Retina (tissue), 1 donor: ENCODE results near the gene ECE1.

ENCODE experiments used
- DNase-seq: peaks from one replicate; pipeline ENCODE4 v3.0.0-alpha.2; 2016

ECE1 gene

GRCh38 chr1:21289700-21290545 lies at the start of gene ECE1:
ECE1 (minus strand) TSS chr1:21290463; CDS start chr1:21290414, 49 bp downstream.
- DNase-seq = peak; percentile 58

GRCh38 chr1:21339356-21340229 lies 49.3 kb upstream of the ECE1 start:
- no peak for DNase-seq

- no peak for DNase-seq
Measured at GRCh38 chr1:21338573-21339355, 48.5 kb upstream of the ECE1 start.

- no peak for DNase-seq
Measured at GRCh38 chr1:21337928-21338572, 47.8 kb upstream of the ECE1 start.

GRCh38 chr1:21337454-21337927 lies 47.2 kb upstream of the ECE1 start:
- no peak for DNase-seq

- DNase-seq = no peak
Measured at GRCh38 chr1:21337010-21337437, 46.8 kb upstream of the ECE1 start.

- no peak for DNase-seq
Measured at GRCh38 chr1:21335750-21336224, 45.5 kb upstream of the ECE1 start.

- no peak for DNase-seq
Measured at GRCh38 chr1:21335088-21335691, 44.9 kb upstream of the ECE1 start.

- peak; percentile 71 for DNase-seq
Measured at GRCh38 chr1:21334214-21335087, 44.2 kb upstream of the ECE1 start.

GRCh38 chr1:21333824-21334213 lies 43.6 kb upstream of the ECE1 start:
- DNase-seq = no peak

- DNase-seq = no peak
Measured at GRCh38 chr1:21332554-21333311, 42.5 kb upstream of the ECE1 start.

GRCh38 chr1:21331752-21332478 lies 41.7 kb upstream of the ECE1 start:
- no peak for DNase-seq

GRCh38 chr1:21330544-21330943 lies 40.3 kb upstream of the ECE1 start:
- no peak for DNase-seq

- no peak for DNase-seq
Measured at GRCh38 chr1:21329209-21329844, 39.1 kb upstream of the ECE1 start.

- DNase-seq = no peak
Measured at GRCh38 chr1:21327566-21328323, 37.5 kb upstream of the ECE1 start.

- no peak for DNase-seq
Measured at GRCh38 chr1:21326861-21327344, 36.6 kb upstream of the ECE1 start.

- DNase-seq = peak; percentile 10
Measured at GRCh38 chr1:21325731-21326387, 35.6 kb upstream of the ECE1 start.
